Measurements from ENCODE around the gene HHAT. TPM values are rescaled to one million over a fixed set of nuclear protein-coding genes. Genes with fewer than 3 reads are reported as not detected.

Gene HHAT
- total and polyA plus RNA-seq, 12 donors: 0.81 to 4.3 (median 2.6) TPM

DNA sequence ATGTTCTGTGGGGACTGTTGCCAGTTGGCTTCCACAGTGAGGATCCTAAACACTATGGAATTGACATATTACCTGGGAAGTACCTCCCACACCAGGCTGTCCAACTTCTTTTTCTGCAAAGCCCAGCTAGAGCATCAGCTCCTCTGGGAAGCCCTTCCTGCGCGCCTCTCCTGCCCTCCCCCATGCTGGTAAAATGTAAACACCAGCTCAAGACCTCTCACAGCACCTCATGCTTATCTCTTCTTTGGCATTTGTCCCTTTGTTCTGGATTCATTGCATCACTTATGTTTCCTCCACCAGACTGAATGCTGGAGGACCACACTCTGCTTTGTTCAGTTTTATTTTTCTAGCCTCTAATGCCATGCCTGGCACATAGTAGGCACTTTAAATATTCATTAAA lies 172.1 kb downstream of the HHAT start:
- Histone ChIP-seq H3K4me1 (peaks cover 0 to 9% (median 0%) of the 10 kb centered on the region in 9 donors), H3K36me3 (no peaks in the 10 kb centered on the region), H3K27ac (no peak overlapping the region), H3K9me3 (no peaks in the 10 kb centered on the region), H3K4me3 (no peak overlapping the region), H3K27me3 (no peaks in the 10 kb centered on the region)
- DNase-seq (no peak), ATAC-seq (no peak)
- TF ChIP-seq, protein P1, sequence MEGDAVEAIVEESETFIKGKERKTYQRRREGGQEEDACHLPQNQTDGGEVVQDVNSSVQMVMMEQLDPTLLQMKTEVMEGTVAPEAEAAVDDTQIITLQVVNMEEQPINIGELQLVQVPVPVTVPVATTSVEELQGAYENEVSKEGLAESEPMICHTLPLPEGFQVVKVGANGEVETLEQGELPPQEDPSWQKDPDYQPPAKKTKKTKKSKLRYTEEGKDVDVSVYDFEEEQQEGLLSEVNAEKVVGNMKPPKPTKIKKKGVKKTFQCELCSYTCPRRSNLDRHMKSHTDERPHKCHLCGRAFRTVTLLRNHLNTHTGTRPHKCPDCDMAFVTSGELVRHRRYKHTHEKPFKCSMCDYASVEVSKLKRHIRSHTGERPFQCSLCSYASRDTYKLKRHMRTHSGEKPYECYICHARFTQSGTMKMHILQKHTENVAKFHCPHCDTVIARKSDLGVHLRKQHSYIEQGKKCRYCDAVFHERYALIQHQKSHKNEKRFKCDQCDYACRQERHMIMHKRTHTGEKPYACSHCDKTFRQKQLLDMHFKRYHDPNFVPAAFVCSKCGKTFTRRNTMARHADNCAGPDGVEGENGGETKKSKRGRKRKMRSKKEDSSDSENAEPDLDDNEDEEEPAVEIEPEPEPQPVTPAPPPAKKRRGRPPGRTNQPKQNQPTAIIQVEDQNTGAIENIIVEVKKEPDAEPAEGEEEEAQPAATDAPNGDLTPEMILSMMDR (IDR thresholded peaks at IDR 0.05): no peak
- 61 to 64% methylated on average over 2 of the region's 2 CpGs for WGBS, 2 donors
- intact Hi-C loops (cut with DNase I): no loop called here

DNA sequence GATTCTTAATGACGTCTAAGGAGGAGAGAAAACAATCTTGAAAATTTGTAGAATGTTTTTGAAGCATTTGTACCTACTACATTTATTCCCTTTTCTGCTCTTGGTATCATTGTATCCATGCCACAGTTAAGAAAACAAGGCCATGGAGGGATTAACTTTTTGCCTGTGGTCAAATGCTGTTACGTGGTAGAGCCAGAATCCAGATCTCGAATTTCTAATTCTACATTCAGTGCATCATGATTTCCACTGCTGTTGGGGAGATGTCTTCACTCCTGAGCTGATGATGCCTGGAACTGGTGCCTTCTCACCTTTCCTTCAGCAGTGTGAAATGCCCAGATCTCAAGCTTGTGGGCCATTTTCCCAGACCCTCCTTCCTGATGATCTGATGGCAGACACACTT lies 175.6 kb downstream of the HHAT start:
- 89 to 93% methylated on average over 3 of the region's 3 CpGs for WGBS, 2 donors
- TF ChIP-seq, protein P1 (IDR thresholded peaks at IDR 0.05): no peak
- no peak overlapping the region for H3K4me3 ChIP-seq
- H3K4me1 ChIP-seq: peaks cover 0 to 13% (median 0%) of the 10 kb centered on the region in 9 donors
- no peaks in the 10 kb centered on the region for H3K36me3 ChIP-seq
- DNase-seq: no peak
- no peak overlapping the region for H3K27ac ChIP-seq
- no peaks in the 10 kb centered on the region for H3K9me3 ChIP-seq
- intact Hi-C loops (cut with DNase I): no loop called here
- no peaks in the 10 kb centered on the region for H3K27me3 ChIP-seq
- no peak for ATAC-seq

DNA sequence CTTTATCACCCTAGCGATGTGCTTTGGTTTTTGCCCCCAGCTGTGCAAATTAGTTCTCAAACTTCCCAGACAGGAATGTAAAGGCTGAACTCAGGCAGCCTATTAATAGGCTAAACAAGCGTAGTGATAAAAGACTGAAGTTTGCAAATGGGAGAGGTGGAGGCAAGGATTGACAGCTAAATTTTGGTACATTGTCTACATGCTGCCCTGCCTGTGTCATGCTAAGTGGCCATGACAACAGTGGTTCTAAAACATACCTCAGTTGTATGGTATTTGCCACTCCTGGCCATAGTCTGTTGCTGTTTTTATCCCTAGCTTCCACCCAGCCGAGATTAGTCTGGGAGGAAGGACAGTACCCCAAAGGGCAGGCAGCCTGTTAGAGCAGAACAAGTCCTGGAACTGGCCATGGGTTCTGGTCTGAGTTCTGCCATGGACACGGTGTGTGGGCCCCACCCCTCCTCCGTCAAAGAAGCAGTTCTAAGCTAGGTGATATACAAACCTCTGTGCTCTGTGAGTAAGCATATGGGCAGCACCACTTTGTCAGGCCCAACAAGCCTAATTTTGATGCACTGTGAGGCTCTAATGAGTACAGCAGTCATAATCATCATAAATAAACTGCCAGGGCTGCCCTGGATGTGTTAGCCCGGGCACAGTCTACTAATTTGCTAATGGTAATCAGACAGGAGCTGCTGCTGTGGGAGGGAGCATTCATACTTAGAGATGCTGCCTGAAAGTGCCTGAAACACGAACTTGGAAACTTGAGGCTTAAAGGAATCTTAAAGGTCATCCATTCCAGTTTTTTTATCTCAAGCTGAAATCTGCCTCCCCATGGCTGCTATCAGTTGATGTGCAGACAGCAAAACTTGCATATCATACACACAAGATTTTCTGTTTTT lies 177.1 kb downstream of the HHAT start:
- ATAC-seq (peak; percentile 38 to 94 (median 68)), DNase-seq (peak in 1 of 2 donors; percentile 18)
- no peaks in the 10 kb centered on the region for H3K27me3 ChIP-seq
- H3K36me3 ChIP-seq: no peaks in the 10 kb centered on the region
- peaks cover 0 to 13% (median 0%) of the 10 kb centered on the region in 9 donors for H3K4me1 ChIP-seq
- H3K4me3 ChIP-seq: no peak overlapping the region
- TF ChIP-seq, protein P1 (IDR thresholded peaks at IDR 0.05): no peak
- peak overlapping the region in 5 of 10 donors; percentile 10 to 62 (median 47) for H3K27ac ChIP-seq
- intact Hi-C loops (cut with DNase I): no loop called here
- 40 to 50% methylated on average over 7 of the region's 7 CpGs for WGBS, 2 donors
- H3K9me3 ChIP-seq: no peaks in the 10 kb centered on the region

DNA sequence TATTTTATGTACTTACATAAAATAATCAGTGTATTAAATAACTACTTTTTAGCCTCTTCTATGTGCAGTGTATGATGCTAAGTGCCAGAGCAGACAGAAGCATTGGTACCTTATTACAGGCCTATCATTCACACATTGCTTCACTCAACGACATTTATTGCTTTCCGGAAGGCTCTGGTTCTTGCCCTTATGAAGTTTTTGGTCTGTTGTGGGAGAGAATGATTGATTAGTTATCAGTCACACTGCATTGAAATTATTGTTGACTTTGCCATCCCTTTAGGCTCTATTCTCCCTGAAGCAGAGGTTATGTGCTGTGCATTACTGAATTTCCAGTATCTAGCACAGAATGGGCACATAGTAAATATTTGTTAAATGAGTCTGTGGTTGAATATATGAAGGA lies 178.0 kb downstream of the HHAT start:
- intact Hi-C loops (cut with DNase I): no loop called here
- WGBS, 2 donors: 86 to 89% methylated on average over 2 of the region's 2 CpGs

More for the DNA sequence above, 178.0 kb downstream of the HHAT start:
- peaks cover 0 to 13% (median 0%) of the 10 kb centered on the region in 9 donors for H3K4me1 ChIP-seq
- H3K4me3 ChIP-seq: no peak overlapping the region
- no peaks in the 10 kb centered on the region for H3K27me3 ChIP-seq
- H3K27ac ChIP-seq: no peak overlapping the region
- TF ChIP-seq, protein P1 (IDR thresholded peaks at IDR 0.05): no peak
- no peaks in the 10 kb centered on the region for H3K36me3 ChIP-seq
- no peaks in the 10 kb centered on the region for H3K9me3 ChIP-seq
- DNase-seq (no peak), ATAC-seq (no peak)

Measured in heart right ventricle (tissue), 16 donors.